NCI-H524 (cell line): ENCODE measurements around the gene H1-8.

Experiments
- DNase-seq, 2 experiments: peaks; one replicate each; lab custom pipeline; 2025; lab: John Stamatoyannopoulos, UW

The H1-8 gene

DNA sequence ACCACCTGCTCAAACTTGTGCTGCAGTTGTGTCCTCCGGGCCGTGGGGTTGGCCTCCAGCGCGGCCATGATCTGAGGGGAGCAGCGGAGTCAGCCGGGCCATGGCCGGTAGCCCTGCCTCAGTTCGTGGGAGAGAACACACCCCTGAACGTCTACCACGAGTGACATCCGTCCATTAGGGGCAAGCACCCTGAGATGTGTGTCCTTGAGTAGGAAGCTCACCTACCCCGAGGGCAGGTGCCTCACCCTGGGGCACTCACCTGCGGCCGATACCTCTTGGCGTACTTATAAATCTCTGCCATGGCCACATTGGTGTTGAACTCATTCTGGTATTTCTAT, 13.4 kb downstream of the H1-8 start:
- DNase-seq: no peak

- no peak for DNase-seq
Observed at GRCh38 chr3:129556890-129557547, 14.0 kb downstream of the H1-8 start.

GRCh38 chr3:129557548-129557894, 14.5 kb downstream of the H1-8 start:
- no peak for DNase-seq

DNA sequence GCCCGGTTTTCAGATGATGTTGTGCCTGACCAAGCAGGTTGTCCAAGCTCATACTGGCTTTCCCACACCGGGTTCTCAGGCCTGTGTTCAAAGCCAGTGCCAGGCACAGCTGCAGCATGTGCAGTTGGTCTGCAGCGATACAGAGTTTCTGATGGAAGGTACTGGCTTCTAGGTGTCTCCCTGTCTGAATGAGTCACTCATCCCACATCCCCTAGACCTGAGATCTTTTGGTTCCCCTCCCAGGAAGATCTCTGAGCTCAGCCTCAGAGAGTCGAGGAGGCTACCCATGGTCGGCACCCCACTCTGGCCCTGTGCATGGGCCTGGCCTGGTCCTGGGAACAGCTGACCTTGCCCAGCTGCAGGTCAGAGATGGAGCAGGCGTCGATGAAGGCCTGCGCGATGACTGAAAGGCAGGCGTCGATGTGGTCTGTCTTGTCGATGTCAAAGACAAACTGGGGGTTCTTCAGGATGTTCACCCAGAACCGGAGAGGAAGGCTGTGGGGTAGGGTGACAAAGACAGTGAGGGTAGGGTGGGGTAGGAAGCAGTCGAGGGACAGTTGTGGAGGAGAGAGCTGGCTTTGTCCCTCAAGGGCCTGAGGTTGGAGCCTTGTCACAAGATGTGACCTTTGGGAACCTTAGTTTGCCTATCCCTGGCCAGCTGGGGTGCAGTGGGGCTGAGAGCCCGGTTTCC, 15.3 kb downstream of the H1-8 start:
- no peak for DNase-seq

DNA sequence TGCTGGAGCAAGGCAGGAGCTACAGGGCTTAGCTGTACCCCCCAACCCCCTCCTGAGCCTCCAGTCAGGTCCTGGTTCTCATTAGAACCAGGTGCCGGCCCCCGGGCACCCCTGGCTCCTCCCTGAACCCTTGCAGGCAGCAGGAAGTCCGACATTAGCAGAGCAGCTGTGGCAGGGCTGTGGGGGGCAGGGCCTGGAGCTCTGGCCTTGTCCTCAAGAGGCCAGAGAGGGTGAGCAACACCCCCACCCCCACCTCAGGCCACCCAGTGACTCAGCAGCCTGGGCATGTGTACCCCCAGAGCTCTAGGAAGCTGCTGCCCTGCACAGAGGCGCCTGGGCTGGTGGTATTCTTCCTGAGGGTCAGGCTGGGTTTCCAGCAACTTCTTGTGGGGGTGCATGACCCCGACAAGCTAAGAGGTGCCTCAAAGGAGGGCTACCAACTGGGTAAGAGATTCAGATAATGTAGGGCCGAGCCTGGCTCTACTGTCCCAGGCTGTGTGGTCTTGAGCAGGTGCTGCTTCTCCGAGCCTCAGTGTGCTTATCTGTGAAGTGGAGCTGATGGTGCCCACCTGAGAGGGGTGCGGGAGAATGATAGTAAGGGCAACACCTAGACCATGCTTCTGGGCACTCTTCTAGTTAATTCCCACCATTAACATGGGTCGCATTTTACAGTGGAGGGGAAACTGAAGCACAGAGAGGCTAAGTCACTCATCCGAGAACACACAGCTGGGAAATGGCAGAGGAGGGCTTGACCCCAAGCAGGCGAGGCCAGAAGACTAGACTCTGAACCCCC, 16.0 kb downstream of the H1-8 start:
- DNase-seq: no peak

- no peak for DNase-seq
Observed at GRCh38 chr3:129559565-129560079, 16.6 kb downstream of the H1-8 start.

GRCh38 chr3:129560269-129560787, 17.4 kb downstream of the H1-8 start:
- DNase-seq: peak in 1 of 2 experiments; percentile 15

DNA sequence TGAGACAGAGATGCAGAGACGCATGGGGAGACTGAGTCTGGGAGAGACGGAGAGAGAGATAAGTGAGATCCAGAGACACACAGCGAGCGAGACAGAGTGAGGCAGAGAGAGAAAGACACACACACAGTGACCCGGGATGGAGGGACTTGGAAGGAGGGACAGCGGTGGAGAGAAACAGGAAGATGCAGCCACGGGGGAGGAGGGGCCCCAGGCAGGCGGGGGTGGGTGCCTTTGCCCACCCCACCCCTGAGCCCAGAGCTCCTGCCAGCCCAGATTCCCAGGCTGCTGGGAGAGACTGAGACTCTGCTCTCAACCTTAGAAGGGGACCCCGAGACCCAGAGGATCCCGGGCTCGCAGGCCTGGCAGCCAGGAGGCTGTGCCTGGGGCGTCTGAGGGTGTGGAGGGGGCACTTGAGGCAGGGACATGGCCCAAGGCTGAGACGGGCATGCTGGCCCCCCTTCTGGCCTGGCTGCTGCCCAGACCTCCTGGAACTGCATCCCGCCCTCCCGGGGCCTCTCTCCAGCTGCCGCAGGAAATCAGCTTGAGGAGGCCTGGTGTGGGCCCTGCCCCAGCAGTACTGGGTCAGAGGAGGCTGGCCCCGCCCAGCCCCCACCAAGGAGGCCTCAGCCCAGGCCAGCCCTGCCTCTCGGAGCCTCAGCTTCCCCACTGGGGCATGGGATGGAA, 18.1 kb downstream of the H1-8 start:
- DNase-seq: peak; percentile 33 to 69

- DNase-seq: no peak
Observed at GRCh38 chr3:129561619-129562248, 18.8 kb downstream of the H1-8 start.

- no peak for DNase-seq
Observed at GRCh38 chr3:129562803-129563202, 19.8 kb downstream of the H1-8 start.

DNA sequence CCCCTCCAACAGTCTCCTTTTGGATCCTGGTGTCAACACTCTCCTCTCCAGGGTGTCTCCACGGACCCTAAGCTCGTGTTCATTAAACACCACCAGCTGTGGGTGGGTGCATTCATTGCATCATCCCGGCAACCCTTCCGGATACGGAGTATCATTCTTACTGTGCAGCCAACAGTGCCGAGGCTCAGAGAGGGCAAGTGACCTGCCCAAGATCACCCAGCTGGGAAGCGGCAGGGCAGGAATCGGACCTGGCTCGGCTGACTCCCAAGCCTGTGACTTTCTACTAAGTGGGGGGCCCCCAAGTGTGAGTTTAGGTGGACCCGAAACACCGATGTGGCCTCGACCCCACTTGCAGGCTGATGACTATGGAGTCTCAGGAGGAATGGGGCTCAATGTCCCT, 20.4 kb downstream of the H1-8 start:
- no peak for DNase-seq

DNA sequence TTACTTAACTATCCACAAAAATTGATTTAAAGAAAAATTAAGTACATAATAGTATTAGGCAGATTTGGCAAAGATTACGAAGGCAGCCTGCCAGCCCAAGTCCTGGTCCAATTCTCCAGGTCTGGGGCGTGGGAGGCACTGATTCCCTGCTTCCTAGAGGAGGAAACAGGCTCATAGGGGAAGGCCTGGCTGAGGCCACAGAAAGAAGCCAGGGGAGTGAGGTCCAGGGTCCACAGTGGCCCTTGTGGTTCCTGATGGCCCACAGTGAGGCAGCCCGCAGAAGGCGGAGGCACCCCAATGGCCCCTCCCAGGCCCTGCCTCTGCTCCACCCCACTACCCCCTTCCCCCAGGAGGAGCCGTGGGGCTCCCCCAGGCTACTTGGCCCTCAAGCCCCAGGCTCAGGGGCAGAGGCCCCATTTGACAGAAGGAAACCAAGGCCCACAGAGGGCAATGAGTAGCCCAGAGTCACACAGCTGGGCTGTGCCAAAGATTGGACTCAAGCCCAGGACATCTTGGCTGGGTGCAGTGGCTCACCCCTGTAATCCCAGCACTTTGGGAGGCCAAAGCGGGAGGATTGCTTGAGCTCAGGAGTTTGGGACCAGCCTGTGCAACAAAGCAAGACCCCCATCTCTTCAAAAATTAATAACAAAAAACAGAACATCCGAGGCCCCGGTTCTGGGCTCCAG, 21.0 kb downstream of the H1-8 start:
- no peak for DNase-seq

GRCh38 chr3:129564981-129565644, 22.1 kb downstream of the H1-8 start:
- DNase-seq: no peak

GRCh38 chr3:129565902-129566301, 22.9 kb downstream of the H1-8 start:
- DNase-seq: no peak

GRCh38 chr3:129567176-129567705, 24.3 kb downstream of the H1-8 start:
- DNase-seq: peak; percentile 45 to 73

- DNase-seq: no peak
Observed at GRCh38 chr3:129567939-129568338, 25.0 kb downstream of the H1-8 start.

- DNase-seq: no peak
Observed at GRCh38 chr3:129569856-129570255, 26.9 kb downstream of the H1-8 start.

DNA sequence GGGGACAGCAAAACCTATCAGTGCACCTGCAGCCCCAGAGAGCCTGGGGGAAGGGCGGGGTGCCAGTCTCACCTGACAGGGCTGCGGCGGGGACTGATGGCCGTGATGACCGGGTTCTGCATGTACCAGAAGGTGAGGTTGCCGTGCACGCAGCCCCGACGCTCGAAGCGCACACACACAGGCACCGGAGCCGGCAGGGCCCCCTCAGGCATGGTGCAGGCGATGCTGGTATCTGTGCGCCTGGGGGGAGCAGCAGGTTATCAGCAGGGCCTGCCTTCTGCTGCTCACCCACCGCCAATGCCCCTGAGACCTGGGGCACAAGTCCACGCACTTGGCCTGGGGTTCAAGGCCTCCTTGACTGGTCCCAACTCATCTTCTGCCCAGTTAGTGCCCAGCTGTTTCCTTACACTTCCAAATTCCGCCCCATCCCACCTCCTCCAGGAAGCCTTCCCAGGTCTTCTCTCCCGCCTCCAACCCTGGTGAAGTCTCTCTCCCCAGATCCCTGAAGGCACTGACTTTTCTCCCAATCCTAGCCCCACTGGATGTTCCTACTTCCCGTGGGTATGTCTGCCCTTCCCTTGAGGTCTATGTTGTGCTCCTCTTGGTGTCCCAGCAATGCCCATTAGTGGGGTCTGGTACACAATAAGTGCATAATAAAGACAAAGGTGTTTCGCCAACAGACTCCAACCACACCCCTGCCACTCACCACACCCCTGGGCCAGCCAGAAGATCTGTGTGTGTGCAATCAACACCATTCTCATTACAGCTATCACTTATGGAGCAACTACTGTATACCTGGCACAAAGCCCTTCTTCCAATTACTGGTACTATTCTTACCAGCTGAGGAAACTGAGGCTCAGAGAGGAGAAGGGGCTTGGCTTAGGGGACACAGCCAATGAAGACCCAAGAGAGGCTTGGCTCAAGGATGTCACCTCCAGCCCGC, 28.9 kb downstream of the H1-8 start:
- no peak for DNase-seq

DNA sequence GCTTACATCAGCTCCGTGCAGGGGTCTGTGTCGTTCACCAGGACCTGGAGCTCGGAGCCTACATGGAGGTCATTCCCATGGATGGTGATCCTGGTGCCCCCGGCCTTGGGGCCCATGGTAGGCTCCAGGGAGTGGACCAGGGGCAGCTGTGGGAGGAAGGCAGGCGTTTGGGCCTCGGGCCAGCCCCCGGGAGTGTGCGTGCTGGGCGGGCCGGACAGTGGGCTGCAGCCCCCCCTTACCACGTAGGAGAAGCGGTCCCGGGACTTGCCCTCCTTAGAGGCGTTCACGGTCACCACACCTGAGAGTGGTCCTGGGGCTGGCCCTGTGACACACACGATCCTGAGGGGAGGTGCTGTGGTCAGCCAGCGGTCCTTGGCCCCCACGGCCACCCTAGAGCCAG, 29.6 kb downstream of the H1-8 start:
- no peak for DNase-seq
